T-helper 1 cell treated with Interleukin-12 subunit alpha and Interleukin-12 subunit beta and Interleukin-4 antibody, amounts not matched to agents 30 μg/mL and 1 μg/mL, for 36 hours (primary cell): ENCODE results near the gene SPIRE2.

Experiments used
- H3K27ac Mint-ChIP-seq: one replicate; pipeline ENCODE4 v1.8.0; 2021; ENCODE audit warnings: mild to moderate bottlenecking, mixed read lengths
- H3K27me3 Mint-ChIP-seq: one replicate; pipeline ENCODE4 v1.8.0; 2021; ENCODE audit warnings: low read depth, mixed read lengths
- H3K36me3 Mint-ChIP-seq: one replicate; pipeline ENCODE4 v1.8.0; 2021; ENCODE audit warnings: low read depth, mixed read lengths
- H3K4me1 Mint-ChIP-seq: one replicate; pipeline ENCODE4 v1.8.0; 2021; ENCODE audit warnings: low read depth, mixed read lengths
- H3K4me3 Mint-ChIP-seq: one replicate; pipeline ENCODE4 v1.8.0; 2021; ENCODE audit warnings: mild to moderate bottlenecking, moderate library complexity, mixed read lengths
- H3K9me3 Mint-ChIP-seq: one replicate; pipeline ENCODE4 v1.8.0; 2021; ENCODE audit warnings: mixed read lengths

SPIRE2 gene

DNA sequence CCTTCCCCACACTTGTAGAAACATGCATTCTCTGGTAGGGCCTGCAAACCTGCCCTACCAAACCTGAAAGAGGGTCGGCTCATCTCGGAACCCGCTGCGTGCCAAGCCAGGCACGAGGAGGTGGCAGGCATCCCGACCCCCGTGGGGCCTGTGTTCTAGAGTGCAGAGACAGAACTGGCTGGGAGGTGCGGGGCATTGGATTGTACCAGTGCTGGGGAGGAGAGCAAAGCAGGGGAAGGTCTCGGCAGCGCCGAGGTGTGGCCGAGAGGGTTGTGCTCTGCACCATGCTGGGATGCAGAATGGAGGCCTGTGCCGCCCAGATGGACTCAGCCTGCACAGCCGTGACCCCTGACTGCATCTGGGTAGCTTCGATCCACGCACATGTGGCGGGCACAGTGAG is 72.6 kb downstream of the SPIRE2 start:
- Mint-ChIP-seq H3K4me1 (no peaks in the 10 kb centered on the region), H3K36me3 (peaks cover 20% of the 10 kb centered on the region), H3K27ac (no peak overlapping the region), H3K27me3 (no peaks in the 10 kb centered on the region), H3K4me3 (no peak overlapping the region), H3K9me3 (no peaks in the 10 kb centered on the region)

DNA sequence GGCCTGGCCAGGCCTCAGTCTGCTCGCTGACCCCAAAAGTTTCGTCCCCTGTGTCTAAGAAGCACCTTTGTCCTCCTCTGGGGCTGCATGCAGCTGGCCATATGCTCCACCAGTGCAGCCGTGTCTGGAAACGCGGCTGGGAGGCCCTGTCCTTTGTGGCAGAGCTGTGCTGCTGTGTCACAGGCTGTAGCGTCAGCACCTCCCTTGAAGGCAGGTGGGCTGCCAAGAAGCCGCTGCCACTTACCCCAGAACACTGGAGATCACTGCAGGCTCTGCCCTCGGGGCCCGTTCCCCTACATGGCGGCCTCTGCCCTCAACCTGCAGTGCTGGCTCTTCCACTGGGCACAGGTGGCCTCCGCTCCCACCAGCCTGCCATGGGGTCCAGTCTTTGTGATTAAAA is 74.7 kb downstream of the SPIRE2 start:
- H3K4me1 Mint-ChIP-seq, result no peaks in the 10 kb centered on the region
- no peak overlapping the region for H3K27ac Mint-ChIP-seq
- H3K4me3 Mint-ChIP-seq, result no peak overlapping the region
- peaks cover 32% of the 10 kb centered on the region for H3K36me3 Mint-ChIP-seq
- H3K27me3 Mint-ChIP-seq, result no peaks in the 10 kb centered on the region
- H3K9me3 Mint-ChIP-seq, result no peaks in the 10 kb centered on the region

GRCh38 chr16:89903908-89904515 is 75.7 kb downstream of the SPIRE2 start:
- no peak overlapping the region for H3K4me3 Mint-ChIP-seq
- no peaks in the 10 kb centered on the region for H3K4me1 Mint-ChIP-seq
- H3K36me3 Mint-ChIP-seq, result peaks cover 30% of the 10 kb centered on the region
- no peak overlapping the region for H3K27ac Mint-ChIP-seq
- H3K9me3 Mint-ChIP-seq, result no peaks in the 10 kb centered on the region
- H3K27me3 Mint-ChIP-seq, result no peaks in the 10 kb centered on the region

DNA sequence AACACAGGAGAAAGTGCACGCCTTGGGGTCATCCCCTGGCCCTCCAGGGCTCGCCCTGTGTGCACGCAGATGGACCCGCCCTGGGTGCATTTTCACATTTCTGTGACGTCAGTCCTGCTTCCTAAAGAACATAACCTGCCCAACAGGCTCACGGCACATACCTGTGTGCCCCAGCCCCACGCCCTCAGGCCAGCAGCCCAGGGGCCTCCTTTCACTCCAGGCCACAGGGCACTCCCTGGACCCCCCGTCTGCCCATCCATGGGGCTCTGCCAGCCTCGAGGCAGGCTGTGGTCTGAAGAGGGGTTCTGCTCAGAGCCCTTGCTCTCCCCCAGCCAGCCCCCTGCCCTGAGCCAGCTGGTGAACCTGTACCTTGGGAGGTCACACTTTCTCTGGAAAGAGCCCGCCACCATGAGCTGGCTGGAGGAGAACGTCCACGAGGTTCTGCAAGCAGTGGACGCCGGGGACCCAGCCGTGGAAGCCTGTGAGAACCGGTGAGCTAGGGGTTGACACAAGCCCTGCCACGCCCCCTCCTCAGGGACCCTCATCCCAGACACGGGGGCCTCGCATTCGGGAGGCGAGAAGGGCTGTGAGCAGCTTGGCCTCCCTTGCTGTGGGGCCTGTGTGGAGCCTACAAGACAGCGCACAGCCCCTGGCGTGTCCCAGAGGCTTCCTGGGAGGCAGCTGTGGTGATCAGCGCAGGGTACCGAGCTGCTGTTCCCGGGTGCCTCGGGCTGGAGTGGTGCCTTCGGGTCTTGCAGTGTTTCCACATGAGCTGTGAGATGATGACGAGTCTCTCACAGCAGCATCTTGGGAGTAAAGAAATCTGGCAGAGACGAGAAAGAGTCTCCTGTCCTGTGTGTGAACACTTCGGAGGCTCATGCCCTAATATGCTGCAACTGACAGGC is 76.6 kb downstream of the SPIRE2 start:
- Mint-ChIP-seq H3K27me3 (no peaks in the 10 kb centered on the region), H3K9me3 (no peaks in the 10 kb centered on the region), H3K4me3 (no peak overlapping the region), H3K27ac (no peak overlapping the region), H3K36me3 (peaks cover 26% of the 10 kb centered on the region), H3K4me1 (no peaks in the 10 kb centered on the region)

GRCh38 chr16:89905511-89906139 is 77.3 kb downstream of the SPIRE2 start:
- Mint-ChIP-seq H3K36me3 (peaks cover 25% of the 10 kb centered on the region), H3K27me3 (no peaks in the 10 kb centered on the region), H3K4me1 (no peaks in the 10 kb centered on the region), H3K27ac (no peak overlapping the region), H3K4me3 (no peak overlapping the region), H3K9me3 (no peaks in the 10 kb centered on the region)

DNA sequence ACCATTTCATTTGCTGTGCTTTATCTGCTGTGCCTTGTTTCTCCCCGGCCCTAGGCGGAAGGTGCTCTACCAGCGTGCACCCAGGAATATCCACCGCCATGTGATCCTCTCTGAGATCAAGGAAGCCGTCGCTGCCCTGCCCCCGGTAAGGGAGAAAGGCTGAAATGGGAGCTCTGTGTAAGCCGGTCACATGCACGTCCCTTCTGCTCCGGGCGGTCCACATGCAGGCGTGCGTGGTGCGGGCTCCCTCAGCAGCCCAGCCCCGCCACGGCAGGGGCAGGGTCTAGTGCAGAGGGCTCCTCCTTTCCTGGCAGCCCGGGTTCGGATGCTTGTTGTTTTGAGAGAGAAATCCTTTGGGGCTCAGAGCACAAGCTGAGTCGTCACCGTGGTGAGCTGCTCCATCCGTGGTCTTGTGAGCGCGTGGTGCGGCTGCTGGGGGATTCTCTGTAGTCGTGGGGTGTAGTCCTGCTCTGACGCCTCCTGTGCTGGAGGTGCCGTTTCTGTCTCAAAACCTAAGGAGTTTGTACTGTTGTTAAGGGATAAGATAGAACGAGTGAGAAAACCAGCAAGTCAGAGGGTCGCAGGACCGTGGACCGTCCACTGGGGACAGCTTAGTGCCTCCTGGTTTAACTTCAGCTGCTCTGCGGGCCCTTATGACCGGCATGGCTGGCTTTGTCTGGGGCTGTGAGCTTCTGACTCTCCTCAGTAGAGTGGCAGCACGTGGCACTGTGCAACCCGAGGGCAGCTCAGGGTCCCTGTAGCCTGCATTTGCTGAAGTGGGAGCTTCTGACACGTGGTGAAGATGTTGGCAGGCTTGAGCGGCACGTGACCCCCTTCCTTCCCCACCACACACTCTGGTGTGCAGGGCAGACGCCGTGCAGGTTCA is 78.1 kb downstream of the SPIRE2 start:
- Mint-ChIP-seq H3K27me3 (no peaks in the 10 kb centered on the region), H3K27ac (no peak overlapping the region), H3K9me3 (no peaks in the 10 kb centered on the region), H3K4me1 (no peaks in the 10 kb centered on the region), H3K36me3 (peaks cover 28% of the 10 kb centered on the region), H3K4me3 (no peak overlapping the region)

GRCh38 chr16:89907055-89907814 is 79.0 kb downstream of the SPIRE2 start:
- H3K9me3 Mint-ChIP-seq, result no peaks in the 10 kb centered on the region
- no peak overlapping the region for H3K4me3 Mint-ChIP-seq
- H3K4me1 Mint-ChIP-seq, result no peaks in the 10 kb centered on the region
- H3K36me3 Mint-ChIP-seq, result peaks cover 29% of the 10 kb centered on the region
- H3K27me3 Mint-ChIP-seq, result no peaks in the 10 kb centered on the region
- no peak overlapping the region for H3K27ac Mint-ChIP-seq

DNA sequence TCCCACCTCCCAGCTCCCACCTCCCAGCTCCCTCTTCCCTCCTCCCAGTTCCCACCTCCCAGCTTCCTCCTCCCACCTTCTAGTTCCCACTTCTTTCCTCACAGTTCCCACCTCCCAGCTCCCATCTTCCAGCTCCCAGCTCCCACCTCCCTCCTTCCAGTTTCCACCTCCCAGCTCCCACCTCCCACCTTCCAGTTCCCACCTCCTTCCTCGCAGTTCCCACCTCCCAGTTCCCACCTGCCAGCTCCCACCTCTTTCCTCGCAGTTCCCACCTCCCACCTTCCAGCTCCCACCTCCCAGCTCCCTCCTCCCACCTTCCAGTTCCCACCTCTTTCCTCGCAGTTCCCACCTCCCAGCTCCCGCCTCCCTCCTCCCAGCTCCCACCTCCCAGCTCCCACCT is 80.0 kb downstream of the SPIRE2 start:
- H3K4me1 Mint-ChIP-seq, result no peaks in the 10 kb centered on the region
- no peak overlapping the region for H3K27ac Mint-ChIP-seq
- no peak overlapping the region for H3K4me3 Mint-ChIP-seq
- peaks cover 31% of the 10 kb centered on the region for H3K36me3 Mint-ChIP-seq
- no peaks in the 10 kb centered on the region for H3K9me3 Mint-ChIP-seq
- H3K27me3 Mint-ChIP-seq, result no peaks in the 10 kb centered on the region

DNA sequence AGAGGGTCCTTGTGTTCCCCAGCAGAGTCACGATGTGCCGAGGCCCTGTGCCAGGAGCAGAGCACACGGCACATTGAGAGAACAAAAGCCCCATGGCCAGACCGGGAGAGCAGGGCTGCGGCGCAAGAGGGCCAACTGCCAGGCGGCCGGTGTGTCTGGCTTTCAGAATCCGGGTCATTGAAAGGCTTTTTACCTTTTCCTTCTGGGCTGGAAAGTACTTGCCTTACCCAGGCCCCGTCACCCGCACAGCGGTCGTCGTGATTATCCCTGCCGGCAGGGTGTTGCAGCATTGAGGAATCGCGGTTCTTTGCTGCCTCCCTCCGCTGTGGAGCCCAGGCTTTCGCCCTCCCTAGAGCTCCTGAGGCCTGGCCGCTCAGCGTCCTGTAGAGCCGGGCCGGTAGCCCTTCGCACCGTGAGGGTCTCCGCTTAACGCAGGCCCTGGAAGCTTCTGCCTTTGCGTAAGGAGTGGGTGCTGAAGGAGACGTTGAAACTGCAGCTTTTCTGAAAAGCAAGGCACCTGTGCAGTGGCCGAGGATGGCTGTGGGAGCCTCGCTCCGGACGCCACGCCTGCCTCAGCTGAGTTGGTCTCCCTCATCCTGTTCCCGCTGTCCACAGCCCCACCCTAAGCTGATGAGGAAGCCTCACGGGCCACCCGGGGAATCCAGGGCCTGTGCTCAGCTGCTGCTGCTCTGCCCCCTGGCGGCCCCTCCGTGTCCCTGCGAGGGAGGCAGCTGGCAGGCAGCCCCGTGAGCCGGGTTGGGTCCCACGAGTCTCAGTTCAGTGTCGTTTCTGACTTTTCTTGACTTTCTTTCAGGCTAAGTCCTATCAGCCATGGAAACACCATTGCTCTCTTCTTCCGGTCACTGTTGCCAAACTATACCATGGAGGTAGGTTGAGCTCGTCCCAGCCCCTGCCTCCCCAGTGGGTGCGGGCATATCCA is 81.8 kb downstream of the SPIRE2 start:
- H3K27me3 Mint-ChIP-seq, result no peaks in the 10 kb centered on the region
- no peak overlapping the region for H3K27ac Mint-ChIP-seq
- H3K4me1 Mint-ChIP-seq, result no peaks in the 10 kb centered on the region
- no peaks in the 10 kb centered on the region for H3K9me3 Mint-ChIP-seq
- H3K4me3 Mint-ChIP-seq, result no peak overlapping the region
- H3K36me3 Mint-ChIP-seq, result peaks cover 43% of the 10 kb centered on the region

- Mint-ChIP-seq H3K4me1 (no peaks in the 10 kb centered on the region), H3K9me3 (no peaks in the 10 kb centered on the region), H3K27ac (no peak overlapping the region), H3K36me3 (peaks cover 42% of the 10 kb centered on the region), H3K4me3 (no peak overlapping the region), H3K27me3 (no peaks in the 10 kb centered on the region)
Observed at GRCh38 chr16:89910717-89911354, 82.6 kb downstream of the SPIRE2 start.

DNA sequence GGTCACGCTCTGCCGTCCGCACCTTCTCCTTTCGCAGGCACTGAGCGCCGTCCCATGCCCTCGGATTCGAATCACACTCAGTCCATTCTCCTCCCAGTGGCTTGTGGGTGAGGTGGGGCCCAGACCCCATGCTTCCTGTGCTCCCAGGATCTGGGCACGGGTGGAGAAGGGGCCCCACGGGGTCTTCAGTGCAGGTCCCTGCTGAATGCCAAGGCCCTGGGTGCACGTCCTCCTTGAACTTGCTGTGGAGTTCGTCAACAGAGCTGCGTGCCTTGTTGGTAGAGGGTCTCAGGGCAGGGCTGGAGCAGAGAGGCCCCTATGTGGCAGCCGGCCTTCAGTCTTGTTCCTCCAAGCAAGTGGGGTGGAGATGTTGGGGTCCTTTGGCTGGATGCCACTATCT is 83.1 kb downstream of the SPIRE2 start:
- no peaks in the 10 kb centered on the region for H3K9me3 Mint-ChIP-seq
- no peak overlapping the region for H3K27ac Mint-ChIP-seq
- H3K27me3 Mint-ChIP-seq, result no peaks in the 10 kb centered on the region
- H3K4me1 Mint-ChIP-seq, result no peaks in the 10 kb centered on the region
- H3K36me3 Mint-ChIP-seq, result peaks cover 36% of the 10 kb centered on the region
- H3K4me3 Mint-ChIP-seq, result no peak overlapping the region

DNA sequence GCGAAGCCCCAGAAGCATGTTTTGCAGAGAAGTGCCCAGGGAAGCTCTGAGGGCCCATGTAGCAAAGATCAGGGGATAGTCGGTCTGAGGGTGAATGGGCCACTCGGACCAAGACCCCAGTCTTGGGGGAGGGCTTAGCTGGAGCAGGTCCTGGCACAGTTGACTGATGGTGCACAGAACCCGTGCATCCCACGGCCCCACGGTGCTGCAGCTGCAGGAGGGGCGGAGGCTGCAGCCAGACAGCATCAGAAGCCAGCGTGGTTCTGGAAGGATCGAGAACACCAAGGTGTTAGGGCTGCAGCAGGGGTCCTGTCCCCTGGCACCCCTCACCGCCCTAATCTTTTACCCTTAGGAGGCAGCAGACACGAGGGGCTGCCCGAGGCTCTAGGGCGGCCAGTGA is 83.9 kb downstream of the SPIRE2 start:
- no peaks in the 10 kb centered on the region for H3K9me3 Mint-ChIP-seq
- no peaks in the 10 kb centered on the region for H3K27me3 Mint-ChIP-seq
- no peak overlapping the region for H3K27ac Mint-ChIP-seq
- H3K4me3 Mint-ChIP-seq, result no peak overlapping the region
- peaks cover 29% of the 10 kb centered on the region for H3K36me3 Mint-ChIP-seq
- no peaks in the 10 kb centered on the region for H3K4me1 Mint-ChIP-seq
